Fibroblast of skin of left biceps (primary cell): ENCODE data around the gene YWHAH.

Experiments
- DNase-seq, 2 experiments: peaks; one replicate each; pipeline ENCODE4 v3.0.0-alpha.2; 2013; ENCODE audit warnings: low read depth in 2 of 2

The YWHAH gene

DNA sequence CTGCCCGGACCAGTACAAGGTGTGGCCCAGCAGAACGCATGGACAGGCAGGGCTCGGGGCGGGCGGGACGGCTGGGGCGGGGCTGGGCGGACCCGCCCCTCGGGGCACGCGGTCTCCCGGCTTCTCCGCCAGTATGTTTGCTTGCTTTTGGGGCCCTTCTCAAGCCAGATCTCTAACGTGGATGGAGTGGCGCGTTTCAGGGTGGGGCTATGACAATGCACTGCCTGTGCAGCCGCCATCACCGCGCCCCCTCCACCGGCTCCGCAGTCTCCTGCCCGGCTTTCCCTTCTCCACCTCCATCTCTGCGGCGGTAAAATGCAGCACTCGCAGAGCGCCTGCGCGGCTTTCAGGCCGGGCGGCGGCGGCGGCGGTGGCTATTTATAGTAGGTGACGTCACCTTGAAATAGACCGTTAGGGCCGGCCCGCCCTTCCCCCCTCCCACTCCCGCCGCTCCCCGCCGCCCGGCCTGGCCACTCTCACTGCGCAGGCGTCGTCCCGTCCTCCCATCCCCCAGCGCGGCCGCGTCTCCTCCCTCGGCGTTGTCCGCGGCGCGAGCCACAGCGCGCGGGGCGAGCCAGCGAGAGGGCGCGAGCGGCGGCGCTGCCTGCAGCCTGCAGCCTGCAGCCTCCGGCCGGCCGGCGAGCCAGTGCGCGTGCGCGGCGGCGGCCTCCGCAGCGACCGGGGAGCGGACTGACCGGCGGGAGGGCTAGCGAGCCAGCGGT, at the start of gene YWHAH:
Gene YWHAH, plus strand, starts transcription at position 558 of the 722 bp plus-strand sequence. CDS start 199 bp downstream, outside the sequence.
- DNase-seq: peak; percentile 84 to 86

DNA sequence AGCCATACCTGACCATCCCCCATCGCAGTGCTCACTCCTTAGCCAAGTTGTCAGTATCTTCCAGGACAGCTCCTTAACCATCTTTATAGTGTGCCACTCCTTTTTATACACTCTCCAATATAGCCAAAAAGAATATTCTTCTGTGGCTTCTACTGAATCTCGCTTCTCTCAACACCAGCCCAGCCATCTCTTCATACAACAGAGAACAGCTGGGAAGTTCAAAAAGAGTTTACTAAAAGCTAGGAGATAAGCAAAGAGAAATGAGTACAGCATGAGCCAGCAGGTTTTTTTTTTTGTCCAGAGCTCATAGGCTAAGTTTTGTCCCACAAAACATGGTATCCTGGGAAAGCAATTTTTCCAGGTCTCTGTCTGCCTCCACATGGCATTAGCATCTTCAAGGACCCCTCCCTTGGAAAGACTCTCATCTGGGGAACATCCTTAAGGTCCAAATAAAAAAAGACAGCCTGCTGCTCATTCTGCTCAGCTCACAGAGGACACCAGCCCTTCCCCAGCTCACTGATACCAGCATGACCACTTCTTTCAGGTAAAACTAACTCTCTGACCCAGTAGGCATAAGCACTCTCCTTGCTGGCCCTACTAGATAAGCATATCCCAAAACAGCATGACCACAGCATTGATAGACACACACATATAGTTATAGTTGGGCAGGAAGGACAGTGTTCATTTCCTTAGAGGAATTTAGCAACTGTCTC, 48.8 kb upstream of the YWHAH start:
- DNase-seq: no peak

DNA sequence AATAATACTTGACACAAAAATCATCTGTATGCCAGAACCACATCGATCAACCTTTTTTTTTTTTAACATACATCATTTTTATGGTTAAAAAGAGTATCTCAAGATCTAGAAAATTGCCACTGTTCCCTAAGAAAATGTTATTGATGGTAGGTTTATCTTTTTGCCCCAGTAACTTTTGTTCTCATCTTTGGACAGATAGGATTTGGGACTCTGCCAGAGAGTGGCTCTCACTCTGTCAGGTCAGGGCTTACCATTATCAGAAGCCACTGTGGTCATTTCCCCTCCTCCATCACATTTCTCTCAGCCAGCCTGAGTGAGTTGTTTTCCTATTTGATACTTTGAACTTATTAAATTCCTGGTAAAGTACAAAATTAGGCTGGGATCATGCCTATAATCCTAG, 47.9 kb upstream of the YWHAH start:
- DNase-seq: no peak

DNA sequence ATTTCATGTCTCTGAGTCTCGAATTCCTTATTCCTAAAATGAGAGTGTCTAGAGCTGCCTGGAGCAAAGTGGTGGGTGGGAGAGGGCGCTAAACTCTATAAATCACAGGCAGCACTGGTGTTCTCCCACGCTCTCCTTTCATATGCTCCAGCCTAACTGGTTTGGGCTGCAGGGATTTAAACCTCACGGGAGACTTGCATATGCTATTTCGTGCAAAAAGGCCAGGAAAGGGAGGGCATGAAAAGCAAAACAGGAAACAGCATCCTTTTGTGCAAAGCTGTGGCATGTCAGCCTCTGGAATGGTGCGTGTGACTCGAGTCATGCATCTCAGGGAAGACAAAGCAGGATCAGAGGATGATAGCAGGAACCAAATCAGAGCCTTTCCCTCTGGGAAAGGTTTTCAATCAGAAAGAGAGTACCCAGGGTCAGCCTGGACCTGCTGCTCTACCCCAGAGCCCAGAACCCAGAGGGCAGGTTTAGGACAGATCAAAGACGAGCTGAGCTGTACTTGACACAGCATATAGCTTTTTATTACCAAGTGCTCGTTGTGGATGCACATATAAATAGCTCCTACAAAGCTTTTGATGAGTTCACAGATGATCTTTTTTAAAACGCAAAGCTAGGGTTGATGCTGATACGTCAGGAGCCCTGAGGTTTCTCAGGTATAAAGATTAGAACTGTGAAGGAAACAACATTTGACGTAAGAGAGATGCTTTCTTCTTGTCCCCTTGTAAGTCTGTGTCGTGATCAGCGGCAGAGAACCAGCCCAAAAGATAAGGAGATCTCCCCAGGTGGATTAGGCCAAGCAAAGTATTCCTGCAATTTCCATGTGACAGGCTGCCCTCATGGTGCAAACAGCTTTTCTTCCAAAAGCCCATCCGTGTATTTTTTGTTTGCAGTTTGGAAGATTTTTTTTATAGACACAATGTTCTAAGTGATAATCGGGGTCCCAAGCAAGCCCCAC, 46.2 kb upstream of the YWHAH start:
- no peak for DNase-seq

DNA sequence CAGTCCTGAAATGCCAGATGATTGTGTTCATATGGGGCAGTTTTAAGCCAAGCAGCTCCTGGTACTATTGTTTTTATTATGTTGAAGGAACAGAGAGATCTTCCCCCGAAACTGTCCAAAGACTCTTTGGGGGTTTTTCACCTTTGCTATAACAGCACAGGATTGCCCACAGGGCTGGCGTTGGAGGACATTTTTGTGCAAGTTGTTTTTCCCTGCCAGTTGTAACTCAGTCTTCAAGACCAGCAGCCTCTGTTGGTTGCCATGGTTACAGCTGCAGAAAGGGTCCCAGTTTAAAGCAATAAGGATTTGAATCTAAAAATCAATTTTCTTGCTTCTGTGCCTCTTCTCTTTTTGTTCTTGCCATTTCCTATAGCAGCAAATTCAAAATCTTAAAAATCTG, 45.4 kb upstream of the YWHAH start:
- DNase-seq: no peak

DNA sequence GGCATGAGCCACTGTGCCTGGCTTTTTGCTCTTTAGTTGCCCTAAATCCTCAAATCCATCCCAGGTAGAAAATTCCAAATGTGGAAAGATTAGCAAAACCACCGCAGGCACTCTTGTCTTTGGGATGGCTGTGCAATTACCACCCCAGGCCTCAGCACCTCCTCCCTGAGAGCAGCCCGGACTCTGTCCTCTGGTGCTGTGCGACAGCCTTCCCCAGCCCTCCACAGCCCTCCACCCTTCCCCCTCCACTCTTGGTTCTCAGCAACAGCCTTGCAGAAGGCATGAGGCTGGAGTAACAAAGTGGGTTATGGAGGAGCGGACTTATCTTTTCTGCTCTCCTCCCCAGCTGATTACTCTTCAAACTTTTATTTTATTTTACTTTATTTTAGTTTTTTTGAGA, 44.7 kb upstream of the YWHAH start:
- no peak for DNase-seq

DNA sequence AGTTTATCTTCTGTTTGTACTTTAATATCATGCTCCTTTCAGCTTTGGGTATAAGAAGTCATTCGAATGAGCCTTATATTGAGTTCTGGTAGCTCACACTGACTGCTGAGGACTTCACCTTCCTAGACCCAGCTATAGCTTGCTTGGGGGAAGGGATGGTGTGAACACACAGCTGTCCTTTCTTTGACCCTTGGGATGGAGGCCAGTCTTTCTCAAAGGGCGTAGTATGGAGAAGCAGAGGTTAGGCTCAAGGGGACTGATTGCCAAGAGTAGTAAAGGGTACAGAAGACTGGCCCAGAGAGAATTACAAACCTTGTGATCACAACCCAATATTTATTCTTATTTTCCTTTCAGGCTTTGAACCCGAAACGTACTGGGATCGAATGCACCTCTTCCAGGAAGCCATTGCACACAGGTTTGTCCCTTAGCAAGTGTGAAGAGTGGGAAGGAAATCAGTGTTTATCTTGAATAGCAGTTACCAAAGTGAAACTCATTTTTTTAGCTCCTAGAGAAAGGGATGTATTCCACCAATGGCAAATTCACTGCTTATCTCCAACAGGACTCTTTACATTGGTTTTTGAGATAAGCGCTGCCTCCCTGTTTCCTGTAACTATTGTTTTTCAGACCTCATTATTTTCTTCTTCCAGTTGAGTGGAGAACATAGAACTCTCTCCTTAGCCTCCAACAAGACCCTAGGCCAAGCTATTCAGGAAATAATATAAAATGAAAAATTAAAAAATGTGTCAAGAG, 42.8 kb upstream of the YWHAH start:
- DNase-seq: no peak

DNA sequence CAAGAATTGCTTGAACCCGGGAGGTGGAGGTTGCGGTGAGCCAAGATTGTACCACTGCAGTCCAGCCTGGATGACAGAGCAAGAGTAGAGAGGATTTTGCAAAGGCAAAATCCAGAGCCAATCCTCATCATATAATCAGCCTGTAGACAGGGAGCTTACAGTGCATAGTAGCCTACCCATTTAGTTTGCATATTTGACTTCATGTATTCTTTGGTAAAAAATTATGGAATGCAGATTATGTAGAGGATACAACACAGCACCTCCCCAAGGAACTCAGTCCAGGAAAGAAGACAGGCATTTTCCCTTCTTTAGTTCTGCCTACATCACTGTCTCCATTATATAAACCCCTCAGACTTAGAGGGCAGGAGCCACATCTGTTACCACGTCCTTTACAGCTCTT, 39.7 kb upstream of the YWHAH start:
- DNase-seq: no peak

DNA sequence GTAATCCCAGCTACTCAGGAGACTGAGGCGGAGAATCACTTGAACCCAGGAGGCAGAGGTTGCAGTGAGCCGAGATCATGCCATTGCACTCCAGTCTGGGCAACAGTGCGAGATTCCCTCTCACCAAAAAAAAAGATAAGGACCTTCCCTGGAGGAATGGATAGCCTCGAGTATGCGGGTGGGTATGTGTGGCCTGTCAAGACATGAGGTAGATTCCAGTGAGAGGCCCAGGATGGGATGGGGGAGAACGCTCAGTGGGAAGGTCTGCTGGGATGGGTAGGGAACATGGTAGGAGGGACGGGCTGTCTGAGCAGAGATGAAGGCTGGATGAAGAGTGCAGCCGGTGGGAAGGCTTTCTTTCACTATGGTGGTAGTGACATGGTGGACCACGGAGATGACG, 39.0 kb upstream of the YWHAH start:
- no peak for DNase-seq

DNA sequence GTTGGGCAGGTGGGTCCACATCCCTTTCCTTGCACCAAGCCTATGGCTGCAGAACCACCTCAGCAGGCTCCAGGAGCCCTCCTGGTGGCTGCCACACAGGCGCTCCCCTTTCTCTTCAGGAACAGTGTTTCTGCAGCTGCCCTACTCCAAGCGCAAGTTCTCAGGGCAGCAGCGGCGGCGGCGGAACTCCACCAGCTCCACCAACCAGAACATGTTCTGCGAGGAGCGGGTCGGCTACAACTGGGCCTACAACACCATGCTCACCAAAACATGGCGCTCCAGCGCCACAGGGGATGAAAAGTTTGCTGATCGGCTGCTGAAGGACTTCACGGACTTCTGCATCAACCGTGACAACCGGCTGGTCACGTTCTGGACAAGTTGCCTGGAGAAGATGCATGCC, 38.2 kb upstream of the YWHAH start:
- no peak for DNase-seq

DNA sequence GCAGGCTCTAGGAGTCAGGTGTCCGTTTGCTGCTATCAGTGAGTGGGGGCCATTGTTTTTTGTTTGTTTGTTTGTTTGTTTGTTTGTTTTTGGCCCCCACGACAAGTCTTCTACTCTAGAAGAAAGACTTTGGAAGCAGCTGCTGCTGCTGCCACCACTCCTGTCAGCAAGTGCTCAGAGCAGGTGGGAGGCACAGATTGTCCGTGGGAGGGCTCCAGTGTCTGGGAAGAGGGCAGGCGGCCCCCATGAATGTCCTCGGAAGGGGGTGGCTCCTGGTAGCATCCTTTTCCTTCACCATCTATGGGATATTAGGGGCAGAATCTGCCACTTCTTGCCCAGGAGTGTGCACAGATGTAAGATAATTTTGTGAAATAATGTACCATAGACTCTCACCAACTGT, 37.8 kb upstream of the YWHAH start:
- DNase-seq: no peak

DNA sequence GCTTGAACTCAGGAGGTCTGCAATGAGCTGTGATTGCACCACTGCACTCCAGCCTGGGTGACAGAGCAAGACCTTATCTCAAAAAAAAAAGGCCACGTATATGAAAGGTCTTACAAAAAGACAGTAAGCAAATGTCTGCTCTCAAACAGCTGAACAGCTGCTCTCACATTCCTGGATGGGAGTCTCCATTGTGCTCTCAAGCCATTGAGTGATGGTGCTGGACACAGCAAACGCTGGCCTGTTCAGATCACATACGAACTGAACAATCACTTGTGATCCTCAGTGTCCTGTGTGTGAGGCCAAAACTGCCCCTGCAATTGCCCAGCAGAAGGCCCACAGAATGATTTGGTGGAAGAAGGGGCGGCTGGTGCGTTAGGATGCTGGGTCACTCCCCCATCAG, 34.4 kb upstream of the YWHAH start:
- DNase-seq: no peak

DNA sequence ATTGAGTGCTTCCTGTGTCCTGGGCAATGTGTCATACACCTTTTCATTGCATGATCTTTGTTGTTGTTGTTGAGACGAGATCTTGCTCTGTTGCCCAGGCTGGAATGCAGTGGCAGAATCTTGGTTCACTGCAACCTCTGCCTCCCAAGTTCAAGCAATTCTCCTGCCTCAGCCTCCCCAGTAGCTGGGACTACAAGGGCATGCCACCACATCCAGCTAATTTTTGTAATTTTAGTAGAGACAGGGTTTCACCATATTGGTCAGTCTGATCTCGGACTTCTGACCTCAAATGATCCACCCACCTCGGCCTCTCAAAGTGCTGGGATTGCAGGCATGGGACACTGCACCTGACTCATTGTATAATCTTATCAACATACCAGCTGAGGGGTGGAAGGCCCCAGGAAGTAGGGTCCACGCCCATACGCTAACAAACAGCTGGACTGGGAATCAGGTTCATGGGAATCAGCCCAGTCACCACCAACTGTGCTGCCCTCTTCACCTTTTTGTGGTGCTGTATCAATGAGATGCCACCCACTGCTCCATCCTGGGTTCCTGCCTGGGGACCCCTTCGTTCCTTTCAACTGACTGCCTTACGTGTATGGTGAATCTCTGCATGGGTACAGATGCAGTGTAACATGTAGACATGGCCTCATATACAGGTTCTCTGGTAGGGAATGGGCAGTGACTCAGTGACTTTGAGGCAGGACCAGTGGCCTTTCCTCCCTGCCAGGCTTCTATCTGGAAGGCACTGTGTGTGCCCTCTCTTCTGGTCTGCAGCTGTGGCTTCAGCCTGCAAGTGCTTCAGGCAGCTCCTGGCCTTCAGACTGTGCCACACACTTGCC, 32.5 kb upstream of the YWHAH start:
- DNase-seq: no peak

DNA sequence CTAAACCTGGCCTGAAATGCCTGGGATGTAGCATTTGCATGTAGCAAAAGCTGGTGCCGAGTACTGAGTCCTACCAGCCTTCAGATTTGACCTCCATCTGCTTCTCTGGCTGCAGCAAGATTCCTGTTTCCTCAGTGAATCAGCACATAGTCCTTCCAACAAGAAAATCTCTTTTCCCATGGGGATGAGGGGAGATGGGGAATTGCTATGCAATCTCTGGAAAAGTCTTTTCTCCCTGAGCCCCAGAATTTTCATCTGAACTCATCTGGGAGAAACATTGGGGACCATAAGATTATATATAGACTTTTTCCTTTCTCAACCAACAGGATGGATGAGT, 32.0 kb upstream of the YWHAH start:
- DNase-seq: peak; percentile 20 to 26

DNA sequence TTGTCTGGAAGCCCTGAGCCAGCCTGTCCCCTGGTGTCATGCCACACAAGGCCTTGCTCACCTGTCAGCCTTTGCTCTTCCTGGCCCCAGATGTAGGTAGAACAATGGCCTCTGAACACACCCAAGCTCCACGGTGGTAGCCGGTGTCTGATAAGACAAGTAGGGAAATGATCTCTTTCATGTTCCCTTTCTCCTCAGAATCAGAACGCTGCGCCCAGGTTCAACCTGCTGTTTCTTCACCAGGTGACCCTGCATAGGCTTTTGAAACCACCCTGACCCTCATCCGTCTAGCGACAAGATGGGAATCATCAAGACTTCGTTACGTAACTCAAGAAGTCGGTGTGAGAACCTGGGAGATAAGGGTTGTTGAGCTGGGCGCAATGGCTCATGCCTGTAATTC, 28.7 kb upstream of the YWHAH start:
- no peak for DNase-seq

DNA sequence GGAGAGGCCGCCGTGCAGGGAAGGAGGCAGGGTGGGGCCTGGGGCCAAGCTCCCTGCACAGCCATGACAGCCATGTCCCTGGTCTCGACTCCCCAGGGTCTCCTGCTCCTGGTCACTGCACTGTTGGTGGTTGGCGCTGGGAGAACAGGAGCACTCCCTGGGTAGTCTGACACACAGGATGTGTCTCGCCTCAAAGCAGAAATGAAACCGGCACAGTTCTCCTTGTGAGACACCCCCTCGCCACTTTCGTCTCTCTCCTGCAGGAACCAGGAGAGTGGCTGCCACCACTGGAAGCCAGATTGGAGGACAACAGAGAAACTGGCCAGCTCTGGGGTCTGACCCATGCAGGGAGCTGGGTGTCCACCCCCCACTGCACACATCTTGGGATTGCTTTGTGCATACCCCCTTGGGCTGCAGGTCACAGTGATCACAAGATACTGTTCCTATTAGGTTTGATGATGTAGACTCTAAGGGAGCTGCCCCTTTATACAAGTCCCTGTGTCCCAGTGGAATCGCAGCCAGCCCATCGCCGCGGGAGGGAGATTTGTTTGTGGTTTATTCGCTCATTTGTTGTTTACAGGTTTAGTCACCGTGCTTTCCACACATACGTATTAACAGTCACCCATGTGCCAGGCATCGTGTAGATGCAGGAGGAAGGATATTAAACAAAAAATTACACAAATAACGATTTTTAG, 27.0 kb upstream of the YWHAH start:
- no peak for DNase-seq

DNA sequence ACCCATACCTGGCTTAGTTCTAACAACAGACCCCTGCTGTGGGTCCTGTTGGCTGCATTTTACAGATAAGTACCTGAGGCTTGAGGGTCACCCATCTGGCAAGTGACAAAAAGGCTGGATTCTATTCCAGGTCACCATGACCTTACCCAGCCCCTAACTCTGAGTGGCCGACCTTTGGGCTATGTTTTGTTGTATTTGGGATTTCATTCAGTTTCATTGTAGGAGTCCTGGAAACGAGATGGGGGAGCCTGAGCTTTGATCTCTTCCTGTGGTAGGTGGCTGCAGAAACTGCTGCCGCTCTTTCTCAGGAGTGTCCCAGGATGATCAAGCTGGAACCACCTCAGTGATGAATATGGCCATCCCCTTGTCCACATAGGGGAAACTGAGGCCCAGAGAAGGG, 24.6 kb upstream of the YWHAH start:
- DNase-seq: no peak

DNA sequence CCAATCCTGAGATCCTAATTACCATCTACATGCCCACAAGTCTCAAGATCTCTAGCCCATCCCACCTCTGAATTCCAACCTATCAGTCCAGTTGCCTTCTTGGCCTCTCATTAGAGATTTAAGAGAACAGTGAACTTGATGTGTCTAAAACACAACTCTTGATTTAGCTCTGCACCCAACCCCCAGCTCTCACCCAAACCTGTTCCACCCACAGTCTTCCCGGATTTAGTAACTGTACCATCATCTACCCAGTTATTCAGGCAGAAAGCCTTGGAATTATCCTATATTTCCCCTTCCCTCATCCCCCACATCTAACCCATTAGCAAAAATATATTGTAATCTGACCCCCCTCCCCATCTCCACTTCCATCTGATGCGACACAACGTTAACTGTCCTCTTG, 24.0 kb upstream of the YWHAH start:
- DNase-seq: no peak

DNA sequence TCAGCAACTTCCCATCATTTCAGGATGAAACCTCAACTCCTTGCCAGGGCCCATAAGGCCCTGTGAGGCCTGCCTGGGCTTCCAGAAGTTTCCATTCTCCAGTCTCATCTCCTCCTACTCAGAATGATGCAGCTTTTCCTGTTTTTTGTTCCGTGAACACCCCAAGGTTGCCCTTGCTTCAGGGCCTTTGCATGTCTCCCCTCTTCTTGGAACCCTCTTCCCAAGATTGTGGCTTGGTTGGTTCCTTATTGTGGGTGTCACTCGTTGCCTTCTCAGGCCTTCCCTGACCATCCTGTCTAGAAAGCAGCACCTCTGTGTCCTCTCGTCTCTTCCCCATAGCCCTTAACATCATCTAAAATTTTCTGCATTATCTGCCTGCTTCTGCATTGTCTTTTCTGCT, 23.2 kb upstream of the YWHAH start:
- no peak for DNase-seq

DNA sequence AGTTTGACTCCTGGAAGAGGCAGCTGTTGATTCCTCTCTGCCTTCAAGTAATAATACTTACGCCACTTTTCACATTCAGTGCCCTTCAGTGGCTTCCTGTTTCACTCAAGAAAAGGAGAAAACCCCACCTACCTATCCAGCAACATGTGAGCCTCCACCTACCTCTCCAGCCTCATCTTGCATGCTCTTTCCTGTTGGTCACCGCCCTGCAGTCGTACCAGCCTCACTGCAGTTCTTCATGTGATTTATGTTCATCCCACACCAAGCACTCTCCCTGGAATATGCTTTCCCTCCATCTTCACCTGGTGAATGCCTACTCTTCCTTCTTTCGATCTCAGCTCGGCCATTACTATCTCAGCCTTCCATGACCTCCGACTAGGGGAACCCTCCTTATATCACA, 21.8 kb upstream of the YWHAH start:
- no peak for DNase-seq
